Measurements from ENCODE around the gene ZNF716. TPM values are rescaled to one million over a fixed set of nuclear protein-coding genes. Genes with fewer than 3 reads are reported as not detected.

The ZNF716 gene
- total RNA-seq, 2 donors from 2014 or later, result not detected

DNA sequence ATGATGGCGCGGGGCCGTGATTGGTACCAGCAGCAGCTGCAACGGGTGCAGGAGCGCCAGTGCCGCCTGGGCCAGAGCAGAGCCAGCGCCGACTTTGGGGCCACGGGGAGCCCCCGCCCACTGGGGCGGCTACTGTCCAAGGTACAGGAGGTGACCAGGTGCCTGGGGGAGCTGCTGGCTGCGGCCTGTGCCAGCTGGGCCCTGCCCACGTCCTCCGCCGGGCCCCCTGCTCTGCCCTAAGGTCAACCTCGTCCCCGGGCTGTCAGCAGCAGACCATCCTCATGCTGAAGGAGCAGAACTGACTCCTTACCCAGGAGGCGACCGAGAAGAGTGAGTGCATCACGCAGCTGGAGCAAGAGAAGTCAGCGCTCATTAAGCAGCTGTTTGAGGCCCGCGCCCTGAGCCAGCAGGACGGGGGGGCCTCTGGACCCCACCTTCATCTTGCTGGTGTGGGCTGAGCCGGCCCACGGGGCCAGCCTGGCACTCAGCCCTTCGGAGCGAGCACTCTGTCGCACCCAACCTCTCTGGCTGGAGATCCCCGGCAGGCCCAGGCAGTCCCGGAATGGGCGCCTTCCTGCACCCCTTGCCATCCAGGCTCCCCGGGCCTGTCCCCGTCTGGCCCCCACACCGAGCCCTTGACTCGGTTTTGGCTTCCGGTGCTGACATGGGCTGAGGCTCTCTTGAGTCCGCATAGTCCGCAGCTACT lies 24.6 kb upstream of the ZNF716 start:
- DNase-seq (no peak), ATAC-seq (no peak)
- H3K4me3 ChIP-seq, result no peak overlapping the region
- no peaks in the 10 kb centered on the region for H3K27me3 ChIP-seq
- TF ChIP-seq, protein P1, sequence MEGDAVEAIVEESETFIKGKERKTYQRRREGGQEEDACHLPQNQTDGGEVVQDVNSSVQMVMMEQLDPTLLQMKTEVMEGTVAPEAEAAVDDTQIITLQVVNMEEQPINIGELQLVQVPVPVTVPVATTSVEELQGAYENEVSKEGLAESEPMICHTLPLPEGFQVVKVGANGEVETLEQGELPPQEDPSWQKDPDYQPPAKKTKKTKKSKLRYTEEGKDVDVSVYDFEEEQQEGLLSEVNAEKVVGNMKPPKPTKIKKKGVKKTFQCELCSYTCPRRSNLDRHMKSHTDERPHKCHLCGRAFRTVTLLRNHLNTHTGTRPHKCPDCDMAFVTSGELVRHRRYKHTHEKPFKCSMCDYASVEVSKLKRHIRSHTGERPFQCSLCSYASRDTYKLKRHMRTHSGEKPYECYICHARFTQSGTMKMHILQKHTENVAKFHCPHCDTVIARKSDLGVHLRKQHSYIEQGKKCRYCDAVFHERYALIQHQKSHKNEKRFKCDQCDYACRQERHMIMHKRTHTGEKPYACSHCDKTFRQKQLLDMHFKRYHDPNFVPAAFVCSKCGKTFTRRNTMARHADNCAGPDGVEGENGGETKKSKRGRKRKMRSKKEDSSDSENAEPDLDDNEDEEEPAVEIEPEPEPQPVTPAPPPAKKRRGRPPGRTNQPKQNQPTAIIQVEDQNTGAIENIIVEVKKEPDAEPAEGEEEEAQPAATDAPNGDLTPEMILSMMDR (IDR thresholded peaks at IDR 0.05), result no peak
- no peak for TF ChIP-seq POLR2A (IDR thresholded peaks at IDR 0.05)
- WGBS, 2 donors, result 53 to 64% methylated on average over 14 to 39 of the region's 39 CpGs
- H3K9me3 ChIP-seq, result peaks cover 0 to 10% (median 0%) of the 10 kb centered on the region in 3 donors
- no peaks in the 10 kb centered on the region for H3K36me3 ChIP-seq (replicated peaks in 1 of 2; ENCODE audit: insufficient read depth in 1 of 2, low read depth in 2 of 2)
- H3K4me1 ChIP-seq, result no peaks in the 10 kb centered on the region
- intact Hi-C loops (cut with DNase I), result no loop called here
- H3K27ac ChIP-seq, result no peak overlapping the region

DNA sequence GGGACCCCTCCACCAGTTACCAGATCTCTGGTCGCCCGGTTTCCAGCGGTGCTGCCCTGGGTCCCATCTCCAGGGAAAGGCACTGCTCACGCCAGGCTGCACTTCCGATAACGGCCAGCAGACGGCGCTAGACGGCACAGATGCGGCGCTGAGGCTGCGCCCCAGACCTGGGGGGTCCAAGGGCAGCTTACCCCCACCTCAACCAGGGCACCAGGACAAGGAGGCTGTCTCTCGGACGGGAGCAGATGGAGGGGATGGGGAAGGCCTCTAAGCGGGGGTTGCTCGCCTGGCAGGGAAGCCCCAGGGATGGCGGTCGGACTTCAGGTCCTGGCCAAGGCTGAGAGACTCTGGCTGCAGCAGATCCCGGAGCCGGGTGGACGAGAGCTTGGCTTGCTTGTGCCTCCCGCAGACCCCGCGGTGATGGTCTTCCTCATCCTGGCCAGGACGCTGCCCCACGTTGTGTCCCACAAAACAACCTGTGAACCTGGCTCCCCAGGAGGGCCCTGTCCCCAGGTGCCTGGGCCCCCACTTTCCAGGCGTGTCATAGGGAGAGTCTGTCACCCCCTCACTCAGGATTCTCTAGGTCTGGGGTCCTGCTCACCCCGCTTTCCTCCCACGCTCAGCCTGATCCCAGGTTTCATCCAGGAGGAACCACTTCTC lies 23.9 kb upstream of the ZNF716 start:
- H3K4me3 ChIP-seq, result no peak overlapping the region
- DNase-seq (no peak), ATAC-seq (no peak)
- intact Hi-C loops (cut with DNase I), result no loop called here
- no peaks in the 10 kb centered on the region for H3K27me3 ChIP-seq
- TF ChIP-seq, protein P1 (IDR thresholded peaks at IDR 0.05), result peak in 2 of 7 experiments; percentile 12 to 15
- no peak for TF ChIP-seq POLR2A (IDR thresholded peaks at IDR 0.05)
- WGBS, 2 donors, result 60 to 69% methylated on average over 2 to 28 of the region's 29 CpGs
- H3K36me3 ChIP-seq (replicated peaks in 1 of 2; ENCODE audit: insufficient read depth in 1 of 2, low read depth in 2 of 2), result no peaks in the 10 kb centered on the region
- H3K27ac ChIP-seq, result no peak overlapping the region
- no peaks in the 10 kb centered on the region for H3K4me1 ChIP-seq
- H3K9me3 ChIP-seq, result peaks cover 0 to 10% (median 0%) of the 10 kb centered on the region in 3 donors

DNA sequence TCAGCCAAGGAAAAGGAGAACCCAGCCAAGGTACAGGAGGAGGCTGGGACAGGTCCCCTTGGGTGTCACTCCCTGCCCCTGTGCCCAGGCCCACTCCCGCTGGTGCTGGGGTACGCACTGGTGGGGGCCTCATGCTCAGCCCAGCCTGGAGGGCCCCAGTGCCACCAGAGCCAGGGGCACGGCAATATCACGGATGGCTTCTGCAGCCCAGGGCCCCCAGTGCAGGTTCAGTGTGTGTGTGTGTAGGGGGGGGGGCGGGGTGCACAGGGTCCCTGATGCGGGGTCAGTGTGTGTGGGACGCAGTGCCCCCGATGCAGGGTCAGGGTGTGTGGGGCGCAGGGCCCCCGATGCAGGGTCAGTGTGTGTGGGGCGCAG lies 23.4 kb upstream of the ZNF716 start:
- no peaks in the 10 kb centered on the region for H3K36me3 ChIP-seq (replicated peaks in 1 of 2; ENCODE audit: insufficient read depth in 1 of 2, low read depth in 2 of 2)
- TF ChIP-seq, protein P1 (IDR thresholded peaks at IDR 0.05), result no peak
- no peak for TF ChIP-seq POLR2A (IDR thresholded peaks at IDR 0.05)
- DNase-seq (no peak), ATAC-seq (no peak)
- H3K9me3 ChIP-seq, result peaks cover 0 to 10% (median 0%) of the 10 kb centered on the region in 3 donors
- WGBS, 2 donors, result 74% methylated on average over 8 of the region's 11 CpGs; no CpG with 5 or more reads in 1 of the 2 donors
- no peaks in the 10 kb centered on the region for H3K27me3 ChIP-seq
- no peak overlapping the region for H3K27ac ChIP-seq
- intact Hi-C loops (cut with DNase I), result no loop called here
- H3K4me1 ChIP-seq, result no peaks in the 10 kb centered on the region
- H3K4me3 ChIP-seq, result no peak overlapping the region

DNA sequence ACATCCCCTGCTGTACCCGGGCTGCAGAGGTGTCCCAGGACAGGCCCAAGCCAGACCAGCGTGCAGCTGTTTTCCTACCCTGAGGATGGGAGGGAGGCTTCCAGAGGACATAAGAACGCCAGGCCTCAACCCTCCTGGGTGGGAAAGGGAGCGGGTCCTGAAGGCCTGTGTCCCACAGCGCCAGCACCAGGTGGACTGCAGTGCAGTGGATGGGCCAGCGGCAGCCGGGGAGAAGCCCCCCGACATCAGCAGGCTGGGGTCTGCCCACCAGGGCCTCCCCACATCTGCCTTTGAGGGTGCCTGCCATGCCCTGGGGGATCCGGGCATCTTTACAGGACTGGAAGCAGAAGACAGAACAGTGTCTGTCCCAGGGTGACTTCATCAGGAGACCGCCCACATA lies 22.8 kb upstream of the ZNF716 start:
- Histone ChIP-seq H3K36me3 (replicated peaks in 1 of 2; ENCODE audit: insufficient read depth in 1 of 2, low read depth in 2 of 2) (no peaks in the 10 kb centered on the region), H3K4me1 (no peaks in the 10 kb centered on the region), H3K27me3 (no peaks in the 10 kb centered on the region), H3K9me3 (peaks cover 0 to 10% (median 0%) of the 10 kb centered on the region in 3 donors), H3K4me3 (no peak overlapping the region), H3K27ac (no peak overlapping the region)
- no peak for DNase-seq
- no peak for ATAC-seq
- WGBS, 2 donors, result 64 to 67% methylated on average over 1 to 10 of the region's 10 CpGs
- intact Hi-C loops (cut with DNase I), result no loop called here
- no peak for TF ChIP-seq POLR2A (IDR thresholded peaks at IDR 0.05)
- TF ChIP-seq, protein P1 (IDR thresholded peaks at IDR 0.05), result no peak
